RKO (cell line): Measurements from ENCODE around the gene ENTPD6.
"Not testable (repeated sequence)": the region's sequence is repeated elsewhere in the genome, so short reads cannot be mapped to it uniquely, and the experiment has no call there.

Source experiments
- DNase-seq: peaks from one replicate; pipeline ENCODE4 v3.0.0-alpha.2; 2016; ENCODE audit warnings: low spot score

ENTPD6 gene

DNA sequence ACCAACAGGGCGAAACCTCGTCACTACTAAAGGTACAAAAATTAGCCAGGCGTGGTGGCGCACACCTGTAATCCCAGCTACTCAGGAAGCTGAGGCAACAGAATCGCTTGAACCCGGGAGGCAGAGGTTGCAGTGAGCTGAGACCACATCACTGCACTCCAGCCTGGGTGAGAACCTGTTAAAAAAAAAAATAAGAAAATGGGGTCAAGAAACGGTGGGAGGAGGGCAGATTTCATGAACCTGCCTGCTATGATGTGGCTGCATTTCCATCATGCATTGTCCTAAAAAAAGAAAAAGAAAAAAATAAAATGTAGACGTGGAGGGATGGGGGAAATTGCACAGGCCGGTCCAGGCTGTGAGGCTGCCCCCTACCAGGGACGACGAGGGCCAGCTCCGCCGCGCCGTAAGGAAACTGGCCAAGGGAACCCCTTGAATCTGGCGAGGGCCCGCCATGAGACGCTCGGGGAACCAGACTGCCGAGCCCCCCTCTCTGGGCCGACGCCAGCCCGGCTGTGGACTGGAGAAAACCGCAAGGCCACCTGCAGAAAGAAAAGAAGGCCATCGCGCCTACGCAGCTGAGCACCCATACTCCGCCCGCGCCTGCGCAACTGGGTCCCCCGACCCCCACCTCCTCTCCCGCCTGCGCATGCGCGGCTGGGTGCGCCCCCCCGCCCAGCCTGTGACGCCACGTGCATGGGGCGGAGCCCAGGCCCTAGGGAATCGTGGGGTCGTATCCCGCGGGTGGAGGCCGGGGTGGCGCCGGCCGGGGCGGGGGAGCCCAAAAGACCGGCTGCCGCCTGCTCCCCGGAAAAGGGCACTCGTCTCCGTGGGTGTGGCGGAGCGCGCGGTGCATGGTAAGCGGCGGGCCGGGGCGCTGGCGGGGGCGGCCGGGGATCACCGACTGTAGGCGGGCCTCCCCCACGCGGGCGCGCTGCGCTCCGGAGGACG lies at the start of gene ENTPD6:
ENTPD6 (plus strand) TSS at position 699 of the 948 bp plus-strand sequence. CDS start 10,825 bp downstream, outside the sequence.
- DNase-seq, result peak; percentile 92

DNA sequence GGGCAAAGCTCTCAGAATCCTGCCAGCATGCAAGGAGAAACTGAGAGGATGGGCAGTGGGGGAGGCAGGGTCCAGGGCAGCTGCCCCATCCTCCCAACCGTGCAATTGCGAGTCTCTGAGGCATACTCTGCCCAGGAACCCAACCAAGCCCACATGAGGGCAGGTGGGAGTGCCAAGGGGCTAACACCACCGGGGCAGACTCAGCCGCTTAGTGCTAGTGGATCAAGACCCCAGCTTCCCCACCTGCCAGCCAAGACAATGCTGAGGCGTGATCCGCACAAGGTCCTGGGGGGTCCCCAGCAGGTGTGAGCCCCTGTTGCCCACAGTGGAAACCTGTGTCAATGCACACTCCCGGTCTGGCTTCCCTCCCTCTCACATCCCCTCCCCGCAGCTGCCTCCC lies 48.5 kb upstream of the ENTPD6 start:
- no peak for DNase-seq

DNA sequence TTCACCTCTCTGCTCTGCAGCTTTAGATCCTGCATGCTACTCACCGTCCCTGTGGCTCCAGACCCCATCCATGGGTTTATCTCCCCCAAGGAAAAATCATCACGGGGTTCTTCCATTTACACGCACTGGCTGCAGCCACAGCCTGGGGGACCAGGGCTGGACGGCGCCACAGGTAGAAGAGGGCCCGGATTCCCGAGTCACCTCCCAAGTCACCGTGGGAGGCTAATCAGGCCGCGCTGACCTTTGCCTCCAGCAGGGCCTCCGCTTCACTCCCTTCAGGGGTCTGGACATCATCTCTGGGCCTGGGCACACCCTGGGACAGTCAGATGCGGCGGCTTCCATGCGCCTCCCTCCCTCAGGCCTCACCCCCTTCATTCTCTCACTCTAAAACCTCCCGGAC lies 47.8 kb upstream of the ENTPD6 start:
- no peak for DNase-seq

DNA sequence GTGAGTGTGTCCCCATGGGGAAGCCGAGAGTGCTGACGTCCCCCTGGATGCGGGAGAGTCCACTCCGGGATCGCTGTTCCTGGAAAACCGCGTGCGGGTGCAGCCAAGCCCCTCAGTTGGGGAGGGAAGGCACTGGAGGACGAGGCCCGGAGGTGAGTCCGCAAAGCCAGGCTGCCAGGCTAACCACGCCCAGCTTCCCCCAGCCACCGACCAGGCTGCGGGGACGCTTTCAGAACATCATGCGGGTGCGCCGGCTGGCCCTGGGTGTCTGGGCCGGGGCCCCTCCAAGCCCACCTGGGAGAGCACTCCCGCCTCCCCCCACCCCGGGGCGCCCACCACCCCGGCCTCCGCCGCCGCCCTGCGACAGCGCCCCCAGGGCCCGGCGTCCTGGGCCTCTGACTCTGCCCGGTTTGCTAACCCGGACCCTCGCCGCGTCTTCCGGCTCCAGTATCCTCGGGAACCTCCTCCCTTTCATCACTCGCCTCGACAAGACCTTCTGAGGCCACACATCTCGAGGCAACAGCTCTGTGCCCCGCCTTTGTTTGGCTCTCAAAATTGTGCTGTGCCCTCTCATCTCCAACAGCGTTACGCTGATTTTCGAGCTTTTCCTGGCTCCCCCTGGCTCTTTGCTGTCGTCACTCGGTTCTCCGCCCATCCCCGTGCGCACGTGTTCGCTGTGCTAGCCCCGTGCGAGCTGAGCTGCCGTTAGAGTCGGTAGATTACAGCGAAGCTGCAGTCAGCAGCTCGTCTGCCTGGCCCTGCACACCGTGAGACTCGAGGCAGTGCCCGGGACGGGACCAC lies 47.1 kb upstream of the ENTPD6 start:
- no peak for DNase-seq

DNA sequence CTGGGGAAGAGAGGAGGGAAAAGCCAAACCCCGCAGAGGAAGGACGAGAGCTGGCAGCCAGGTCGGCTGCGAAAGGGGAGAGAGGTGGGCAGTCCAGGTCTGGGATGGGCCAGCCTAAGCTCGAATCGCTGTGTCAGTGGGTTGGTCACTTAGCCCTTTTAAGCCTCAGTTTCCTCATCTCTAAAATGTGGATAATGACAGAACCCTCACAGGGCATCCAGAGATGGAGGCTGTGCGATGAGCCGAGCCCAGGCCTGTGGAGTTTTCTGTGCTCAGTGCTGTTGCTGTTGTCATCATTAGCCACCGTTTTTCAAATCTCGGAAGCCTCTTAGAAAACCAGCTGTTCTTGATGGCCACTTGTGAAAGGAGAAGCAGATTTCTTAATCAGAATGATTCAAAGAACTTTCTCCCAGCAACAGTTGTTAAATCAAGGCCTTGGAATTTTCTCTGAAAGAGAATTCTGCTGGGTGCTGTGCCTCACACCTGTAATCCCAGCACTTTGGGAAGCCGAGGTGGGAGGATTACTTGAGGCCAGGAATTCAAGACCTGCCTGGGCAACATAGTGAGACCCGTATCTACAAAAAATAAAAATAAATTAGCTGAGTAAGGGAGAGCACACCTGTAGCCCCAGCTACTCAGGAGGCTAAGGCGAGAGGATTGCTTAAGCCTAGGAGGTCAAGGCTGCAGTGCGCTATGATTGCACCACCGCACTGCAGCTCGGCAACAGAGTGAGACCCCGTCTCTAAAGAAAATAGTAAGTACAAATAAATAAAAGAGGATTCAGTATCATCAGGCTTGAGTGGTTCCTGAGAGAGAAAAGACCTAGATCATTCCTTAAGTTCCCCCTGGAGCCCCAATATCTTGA lies 46.3 kb upstream of the ENTPD6 start:
- no peak for DNase-seq

DNA sequence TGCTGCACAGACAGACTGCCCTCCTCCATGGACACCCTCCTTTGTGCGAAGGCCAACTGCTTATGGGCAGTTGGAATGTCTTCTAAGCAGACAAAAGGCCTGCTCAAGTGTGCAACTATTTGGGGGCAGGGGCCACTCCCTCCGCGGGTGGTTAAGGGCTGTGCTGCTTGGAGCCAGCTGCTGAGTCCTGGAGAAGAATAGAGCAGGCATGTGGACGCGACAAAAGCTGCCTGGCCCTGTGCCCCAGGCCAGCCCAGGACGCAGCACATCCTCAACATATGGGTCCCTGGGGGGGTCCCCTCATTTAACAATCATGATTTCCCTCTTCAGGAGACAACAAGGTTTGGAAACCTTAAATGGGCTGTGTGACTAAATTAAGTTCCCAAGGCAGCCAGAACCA lies 45.5 kb upstream of the ENTPD6 start:
- no peak for DNase-seq

DNA sequence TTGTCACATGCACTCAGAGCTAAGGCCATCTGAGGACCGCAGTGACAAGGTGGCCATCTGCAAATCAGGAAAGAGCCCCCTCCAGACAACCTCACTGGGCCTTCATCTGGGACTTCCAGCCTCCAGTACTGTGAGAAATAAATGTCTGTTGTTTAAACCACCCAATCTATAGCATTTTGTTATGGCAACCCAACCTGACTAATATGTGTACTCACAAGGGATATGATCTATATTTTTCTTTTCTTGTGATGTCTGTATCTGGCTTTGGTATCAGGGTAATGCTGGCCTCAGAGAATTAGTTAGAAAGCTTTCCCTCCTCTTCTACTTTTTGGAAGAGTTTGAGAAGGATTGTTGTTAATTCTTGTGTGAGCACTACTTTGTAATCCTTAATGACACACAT lies 37.5 kb upstream of the ENTPD6 start:
- DNase-seq, result no peak

DNA sequence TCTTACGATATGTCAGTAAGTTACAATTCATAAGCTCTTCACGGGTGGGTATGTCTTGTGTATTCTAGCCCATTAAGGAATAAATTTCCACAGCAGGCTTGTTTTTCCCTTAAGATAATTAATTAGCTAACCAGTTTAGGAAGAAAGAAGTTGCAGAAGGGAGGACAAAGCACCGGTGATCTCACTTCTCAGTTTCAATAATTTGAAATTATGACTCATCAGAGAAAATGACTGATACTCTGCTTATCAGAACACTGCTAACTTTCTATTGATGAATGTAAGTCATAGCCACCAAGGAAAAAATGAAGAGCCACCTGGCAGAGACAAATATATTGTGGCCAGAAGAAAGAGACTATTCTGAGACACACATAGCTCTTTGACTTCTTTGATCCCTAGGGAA lies 35.0 kb upstream of the ENTPD6 start:
- no peak for DNase-seq

DNA sequence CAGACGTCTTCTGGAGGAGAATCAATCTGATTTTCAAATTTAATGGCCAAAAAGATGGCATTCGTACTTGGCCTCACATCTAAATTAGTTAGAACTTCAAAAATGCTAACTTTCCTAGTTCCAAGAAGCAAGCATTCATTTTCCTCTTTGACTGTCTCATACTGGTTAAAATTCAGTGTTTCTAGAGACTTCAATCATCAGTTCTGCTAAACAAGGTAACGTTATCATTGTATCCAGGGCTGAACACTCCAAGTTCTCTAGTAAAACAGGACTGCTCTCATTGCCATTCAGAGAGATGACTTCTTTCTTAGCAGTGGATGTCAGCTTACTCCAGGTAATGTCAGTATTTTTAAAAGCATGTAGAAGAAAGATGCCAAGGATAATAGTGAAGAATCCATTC lies 34.6 kb upstream of the ENTPD6 start:
- no peak for DNase-seq

DNA sequence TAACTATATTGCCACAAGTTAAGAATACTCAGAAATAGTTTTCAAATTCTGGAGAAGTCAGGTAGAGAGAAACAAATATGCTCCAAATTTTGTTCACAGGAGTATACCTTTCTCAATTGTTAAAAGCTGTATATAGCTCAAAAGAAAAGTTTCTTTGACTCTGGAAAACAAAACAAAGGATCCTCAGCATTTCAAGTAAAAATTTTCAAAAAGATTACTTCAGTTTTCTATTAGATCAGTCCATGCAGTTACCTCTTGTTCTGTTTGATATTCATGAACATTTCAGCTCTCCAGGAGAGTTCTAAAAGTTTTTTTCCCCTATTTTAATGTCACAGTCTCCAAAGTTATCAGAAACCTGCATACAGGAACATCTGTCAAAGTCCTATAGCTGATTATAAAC lies 30.4 kb upstream of the ENTPD6 start:
- DNase-seq, result no peak

DNA sequence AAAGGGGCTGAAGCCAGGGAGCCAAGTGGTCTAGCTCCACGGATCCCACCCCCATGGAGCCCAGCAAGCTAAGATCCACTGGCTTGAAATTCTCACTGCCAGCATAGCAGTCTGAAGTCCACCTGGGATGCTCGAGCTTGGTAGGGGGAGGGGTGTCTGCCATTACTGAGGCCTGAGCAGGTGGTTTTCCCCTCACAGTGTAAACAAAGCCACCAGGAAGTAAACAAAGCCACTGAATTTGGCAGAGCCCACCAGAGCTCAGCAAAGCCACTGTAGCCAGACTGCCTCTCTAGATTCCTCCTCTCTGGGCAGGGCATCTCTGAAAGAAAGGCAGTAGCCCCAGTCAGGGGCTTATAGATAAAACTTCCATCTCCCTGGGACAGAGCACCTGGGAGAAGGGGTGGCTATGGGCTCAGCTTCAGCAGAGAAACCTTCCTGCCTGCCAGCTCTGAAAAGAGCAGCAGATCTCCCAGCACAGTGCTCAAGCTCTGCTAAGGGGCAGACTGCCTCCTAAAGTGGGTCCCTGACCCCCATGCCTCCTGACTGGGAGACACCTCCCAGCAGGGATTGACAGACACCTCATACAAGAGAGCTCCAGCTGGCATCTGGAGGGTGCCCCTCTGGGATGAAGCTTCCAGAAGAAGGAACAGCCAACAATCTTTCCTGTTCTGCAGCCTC lies 29.3 kb upstream of the ENTPD6 start:
- DNase-seq, result not testable (repeated sequence)

DNA sequence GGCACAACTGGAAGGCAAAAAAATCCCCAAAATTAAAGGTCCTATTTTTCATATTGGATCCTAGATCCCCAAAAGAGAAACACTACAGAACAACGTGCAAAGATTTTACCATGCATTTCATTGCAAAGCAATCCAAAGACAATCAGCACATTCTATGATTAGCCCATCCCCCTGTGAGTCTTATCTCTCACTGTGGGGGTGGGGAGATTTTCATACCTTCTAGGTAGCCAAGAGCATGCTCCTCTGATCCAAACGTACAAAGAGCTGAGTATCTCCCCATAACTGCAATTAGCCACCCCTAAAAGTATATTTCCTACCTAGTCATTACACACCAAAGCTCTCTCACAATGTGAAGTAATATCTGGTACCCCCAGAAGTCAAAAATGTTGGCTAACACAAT lies 22.2 kb upstream of the ENTPD6 start:
- DNase-seq, result no peak

DNA sequence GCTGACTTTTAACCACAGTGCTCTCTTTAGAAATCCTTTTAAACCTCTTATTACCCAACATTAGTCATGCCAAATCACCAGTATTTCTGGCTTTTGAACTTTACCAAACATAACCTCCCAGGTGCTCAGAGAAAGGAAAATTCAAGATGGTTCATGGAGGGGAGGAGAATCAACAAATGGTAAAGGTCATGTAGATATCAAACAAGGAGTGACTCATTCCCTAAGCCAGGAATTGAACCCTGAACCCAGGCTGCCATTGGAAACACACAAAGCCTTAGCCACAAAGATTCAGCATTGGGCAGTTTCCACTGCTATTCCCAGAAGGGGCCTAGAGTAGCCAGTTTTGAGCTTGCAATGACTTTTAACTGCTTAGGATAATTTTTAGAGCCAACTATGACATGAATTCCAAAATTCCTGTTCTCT lies 21.6 kb upstream of the ENTPD6 start:
- DNase-seq, result no peak

DNA sequence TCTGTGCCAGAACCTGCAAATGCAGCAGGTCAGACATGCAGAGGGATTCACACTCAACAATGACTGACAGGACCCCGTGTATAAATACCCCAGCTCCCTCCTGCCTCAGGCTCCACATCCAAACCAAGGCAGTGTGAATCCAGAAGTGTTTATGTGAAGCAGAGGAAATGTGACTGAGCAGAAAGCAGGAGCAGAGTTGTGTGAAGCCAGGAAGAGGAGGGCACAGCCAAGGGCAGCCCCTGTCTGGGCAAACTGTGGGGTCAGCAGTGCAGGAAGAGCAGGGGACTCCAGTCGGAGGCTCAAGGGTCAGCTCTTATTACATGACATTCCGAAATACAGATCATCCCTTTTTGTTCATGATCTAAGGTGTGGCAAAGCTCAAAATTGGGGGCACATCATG lies 19.3 kb upstream of the ENTPD6 start:
- no peak for DNase-seq

DNA sequence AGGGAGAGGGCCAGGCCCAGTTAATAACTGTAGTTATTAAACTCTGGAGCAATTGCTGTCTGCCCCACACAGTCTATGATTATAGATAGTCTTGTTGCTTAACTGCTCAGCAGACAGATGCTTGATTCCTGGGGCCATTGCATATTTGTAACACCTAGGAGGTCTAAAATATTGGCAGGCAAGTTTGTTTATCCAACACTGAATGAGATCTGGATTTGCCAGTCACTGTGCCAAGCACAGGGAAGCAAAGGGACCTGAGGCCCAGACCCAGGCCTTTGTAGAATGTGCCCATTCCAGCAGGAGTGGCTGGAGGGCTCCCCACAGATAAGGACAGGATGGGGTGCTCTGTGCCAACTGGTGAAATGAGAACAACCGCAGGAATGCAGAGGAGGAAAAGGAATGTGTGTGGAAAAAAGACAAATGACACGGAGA lies 17.6 kb upstream of the ENTPD6 start:
- no peak for DNase-seq

DNA sequence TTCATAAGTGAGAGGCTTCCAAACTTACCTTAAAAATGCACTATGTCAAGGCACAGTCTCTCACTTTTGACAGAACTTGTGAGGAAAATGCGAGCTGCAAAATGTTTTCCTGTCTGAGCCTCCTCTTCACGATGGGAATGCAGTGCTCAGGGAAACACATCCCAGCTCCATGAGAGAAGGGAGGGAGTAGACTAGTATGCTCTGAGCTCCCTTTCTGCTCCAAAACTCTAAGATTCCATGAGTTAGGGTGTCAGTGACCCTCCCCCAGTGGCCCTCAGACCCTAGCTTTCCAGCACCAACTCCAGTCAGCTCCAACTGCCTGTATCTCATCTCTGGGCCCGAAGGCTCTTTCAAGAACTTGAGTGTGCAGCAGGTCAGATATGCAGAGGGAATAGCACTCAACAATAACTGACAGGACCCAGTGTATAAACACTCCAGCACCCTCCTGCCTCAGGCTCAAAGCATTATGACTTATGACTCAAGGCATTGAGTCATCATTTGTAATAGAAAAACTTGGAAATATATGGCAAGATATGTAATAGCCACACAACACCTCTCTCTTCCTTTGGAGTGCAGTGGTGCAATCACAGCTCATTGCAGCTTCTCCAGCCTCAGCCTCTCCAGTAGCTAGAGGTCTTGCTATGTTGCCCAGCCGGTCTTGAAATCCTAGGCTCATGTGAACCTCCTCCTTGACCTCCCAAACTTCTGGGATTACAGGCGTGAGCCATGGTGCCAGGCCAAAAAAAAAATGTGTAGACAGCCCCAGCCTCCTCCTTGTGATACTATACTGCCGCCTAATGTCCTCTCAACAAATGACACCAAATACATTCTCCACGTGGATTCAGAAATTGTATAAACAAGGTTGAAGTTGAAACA lies 16.7 kb upstream of the ENTPD6 start:
- DNase-seq, result peak; percentile 97

DNA sequence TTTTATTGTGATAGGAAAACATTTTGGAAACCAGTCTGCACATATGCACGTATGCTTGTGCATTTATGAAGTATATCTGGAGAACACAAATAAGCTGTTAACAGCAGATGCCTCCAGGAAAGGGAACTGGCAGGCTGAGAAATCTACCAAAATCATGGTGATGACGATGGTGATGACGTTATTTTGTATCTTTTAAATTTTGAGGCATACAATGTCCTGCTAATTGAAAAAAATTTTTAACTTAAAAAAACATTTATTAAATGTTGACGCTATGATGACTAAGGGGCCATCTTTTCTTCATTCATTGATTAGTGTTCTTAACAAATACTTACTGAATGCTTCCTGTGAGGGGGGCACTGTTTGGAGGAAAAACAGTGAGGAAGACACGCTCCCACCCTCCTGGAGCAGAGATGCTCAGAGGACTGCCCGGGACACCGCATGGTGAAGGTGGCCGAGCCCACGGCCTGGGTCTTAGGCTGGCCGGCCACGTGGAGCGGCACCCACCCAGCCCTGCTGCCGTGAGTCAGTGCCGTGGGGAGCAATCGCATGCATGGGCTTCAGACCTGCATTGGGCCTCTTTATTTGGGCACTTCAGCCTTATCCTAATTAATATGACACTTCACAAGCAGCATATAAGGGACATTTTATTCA lies 15.9 kb upstream of the ENTPD6 start:
- no peak for DNase-seq

DNA sequence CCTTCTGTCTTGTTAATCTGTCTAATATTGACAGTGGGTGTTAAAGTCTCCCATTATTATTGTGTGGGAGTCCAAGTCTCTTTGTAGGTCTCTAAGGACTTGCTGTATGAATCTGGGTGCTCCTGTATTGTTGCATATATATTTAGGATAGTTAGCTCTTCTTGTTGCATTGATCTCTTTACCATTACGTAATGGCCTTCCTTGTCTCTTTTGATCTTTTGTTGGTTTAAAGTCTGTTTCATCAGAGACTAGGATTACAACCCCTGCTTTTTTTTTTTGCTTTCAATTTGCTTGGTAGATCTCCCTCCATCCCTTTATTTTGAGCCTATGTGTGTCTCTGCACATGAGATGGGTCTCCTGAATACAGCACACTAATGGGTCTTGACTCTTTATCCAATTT lies 11.1 kb upstream of the ENTPD6 start:
- not testable (repeated sequence) for DNase-seq

DNA sequence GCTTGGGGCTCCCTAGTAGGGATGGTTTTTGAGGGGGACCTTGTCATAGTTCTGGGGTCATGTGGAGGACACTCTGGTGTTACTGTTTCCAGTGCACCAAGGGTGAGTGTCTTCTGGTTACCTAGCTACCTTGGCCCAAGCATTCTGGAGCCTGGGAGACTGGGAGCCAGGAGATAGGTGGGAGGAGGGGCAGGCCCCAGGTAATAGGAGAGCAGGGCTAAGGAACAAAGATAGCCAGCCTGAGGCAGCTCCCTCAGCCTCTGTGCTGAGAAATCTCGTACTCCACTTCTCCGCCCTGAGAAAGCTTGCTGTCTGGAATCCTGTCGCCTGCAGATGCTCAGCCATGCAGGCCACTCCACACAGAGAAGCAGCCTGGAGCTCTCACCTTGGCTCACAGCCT lies 8.3 kb upstream of the ENTPD6 start:
- no peak for DNase-seq

DNA sequence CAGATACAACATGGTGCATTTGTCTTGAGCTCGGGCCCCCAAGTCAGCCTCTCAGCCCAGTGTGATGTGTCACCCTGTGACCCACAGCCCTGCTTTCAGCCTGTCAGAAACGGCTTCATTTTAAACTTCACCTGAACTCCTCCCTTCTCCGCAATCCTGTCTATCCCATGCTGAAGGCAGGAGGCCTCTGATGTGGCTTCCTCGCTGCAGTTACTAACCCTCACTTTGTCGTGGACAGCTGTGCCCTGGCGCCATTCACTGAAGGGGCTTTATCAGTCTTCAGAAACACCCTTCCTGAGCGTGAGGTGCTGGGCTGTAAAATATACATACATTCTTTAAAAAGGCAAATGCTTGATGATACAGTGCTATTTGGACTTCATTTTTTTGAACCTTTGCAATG lies 7.9 kb upstream of the ENTPD6 start:
- no peak for DNase-seq
